Left renal cortex interstitium (tissue), 4 donors: ENCODE data around the gene EFS. TPM values are rescaled to one million over a fixed set of nuclear protein-coding genes. Genes with fewer than 3 reads are reported as not detected.
"Not testable (repeated sequence)": the region's sequence is repeated elsewhere in the genome, so short reads cannot be mapped to it uniquely, and the experiment has no call there.

Experiments
- DNase-seq, 4 donors: peaks; one replicate each; pipeline ENCODE4 v3.0.0-alpha.2; 2013; ENCODE audit warnings: low read depth in 4 of 4, low spot score in 2 of 4, missing footprints in 1 of 4
- polyA plus RNA-seq, 4 donors: library from polyadenylated mRNA; unstranded; fragments of 120-200 nt; gene quantifications; one replicate each; pipeline ENCODE4 v1.2.1, GENCODE V29; 2013; ENCODE audit not compliant: insufficient read length in 4 of 4

The EFS gene
- 10 to 100 TPM; 30.5 to 56.8 (median 48.6) TPM for polyA plus RNA-seq

GRCh38 chr14:23365036-23365731 is at the start of gene EFS:
EFS (minus strand) TSS chr14:23365172; CDS start chr14:23365025, 147 bp downstream.
- DNase-seq = peak in 2 of 4 donors; percentile 32 to 37

- no peak for DNase-seq
These were observed 49.3 kb upstream of the EFS start for GRCh38 chr14:23414254-23414653.

DNA sequence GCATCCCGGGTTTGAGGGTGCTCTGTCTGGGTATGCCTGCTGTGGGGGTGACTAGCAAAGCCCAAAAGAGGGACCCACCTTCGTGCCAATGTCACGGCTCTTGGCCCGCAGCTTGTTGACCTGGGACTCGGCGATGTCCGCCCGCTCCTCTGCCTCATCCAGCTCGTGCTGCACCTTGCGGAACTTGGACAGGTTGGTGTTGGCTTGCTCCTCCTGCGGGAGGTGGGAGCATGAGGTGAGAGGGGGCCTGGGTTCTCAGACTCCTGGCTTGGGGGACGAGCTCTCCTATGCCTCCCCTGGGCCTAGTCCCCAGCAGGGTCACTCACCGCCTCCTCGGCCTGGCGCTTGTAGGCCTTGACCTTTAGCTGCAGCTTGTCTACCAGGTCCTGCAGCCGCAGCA is 48.7 kb upstream of the EFS start:
- no peak for DNase-seq

GRCh38 chr14:23411563-23412525 is 46.9 kb upstream of the EFS start:
- DNase-seq = no peak

GRCh38 chr14:23409966-23410635 is 45.1 kb upstream of the EFS start:
- DNase-seq = no peak

GRCh38 chr14:23409475-23409874 is 44.5 kb upstream of the EFS start:
- DNase-seq = no peak

DNA sequence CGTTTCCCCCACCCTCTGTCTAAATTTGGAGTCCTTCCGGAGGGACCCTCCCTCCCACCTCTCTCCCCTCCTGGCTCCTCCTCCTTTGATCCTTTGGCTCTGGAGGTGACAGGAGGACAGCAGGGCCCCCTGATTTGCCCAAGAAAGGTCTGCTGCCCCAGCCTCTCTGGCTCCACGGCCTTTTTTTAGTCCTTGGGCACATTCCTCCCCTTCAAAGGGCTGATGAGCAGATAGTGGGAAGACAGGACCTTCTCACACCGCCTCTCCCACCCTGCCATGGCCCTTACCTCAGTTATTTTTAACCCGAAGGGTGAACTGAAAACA is 43.3 kb upstream of the EFS start:
- DNase-seq = no peak

DNA sequence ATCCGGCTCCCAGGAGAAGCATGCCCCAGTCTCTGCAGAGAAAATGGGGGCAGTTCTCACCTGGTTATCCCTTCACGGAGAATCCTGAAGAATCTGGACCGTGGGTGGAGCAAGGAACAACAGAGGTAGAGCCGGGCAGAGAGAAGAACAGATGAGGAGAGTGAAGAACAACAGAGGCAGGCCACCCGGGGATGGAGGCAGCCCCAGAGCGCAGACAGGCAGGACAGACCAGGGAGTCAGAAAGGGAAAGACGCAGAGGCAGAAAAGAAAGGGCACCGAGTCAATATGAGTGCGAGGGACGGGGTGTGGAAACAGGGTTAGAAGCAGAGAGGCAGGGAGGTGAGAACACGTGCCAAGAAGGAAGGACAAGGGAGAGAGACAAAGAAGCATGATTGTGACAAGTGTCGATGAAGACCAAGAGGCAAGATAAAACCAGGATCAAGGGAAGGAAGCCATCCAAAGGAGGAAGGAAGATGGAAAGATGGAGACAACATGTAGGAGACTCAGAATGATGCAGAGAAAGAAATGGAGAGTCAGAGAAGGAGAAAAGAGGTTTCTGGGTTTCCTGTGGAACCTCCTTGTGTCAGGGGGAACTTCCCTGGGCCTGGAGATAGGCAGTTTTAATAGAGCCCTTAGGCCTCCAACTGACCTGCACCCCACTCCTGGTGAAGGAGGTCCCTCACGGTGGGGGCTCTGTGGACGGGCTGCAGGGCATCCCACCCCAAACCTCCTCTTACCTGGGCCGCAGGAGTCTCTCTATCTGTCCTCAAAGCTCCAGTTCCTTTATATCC is 42.7 kb upstream of the EFS start, which contains the start of gene MYH6:
Gene MYH6 (minus strand): TSS at position 758 of the 791 bp plus-strand sequence. CDS start 1,050 bp downstream, outside the sequence.
- DNase-seq = no peak

DNA sequence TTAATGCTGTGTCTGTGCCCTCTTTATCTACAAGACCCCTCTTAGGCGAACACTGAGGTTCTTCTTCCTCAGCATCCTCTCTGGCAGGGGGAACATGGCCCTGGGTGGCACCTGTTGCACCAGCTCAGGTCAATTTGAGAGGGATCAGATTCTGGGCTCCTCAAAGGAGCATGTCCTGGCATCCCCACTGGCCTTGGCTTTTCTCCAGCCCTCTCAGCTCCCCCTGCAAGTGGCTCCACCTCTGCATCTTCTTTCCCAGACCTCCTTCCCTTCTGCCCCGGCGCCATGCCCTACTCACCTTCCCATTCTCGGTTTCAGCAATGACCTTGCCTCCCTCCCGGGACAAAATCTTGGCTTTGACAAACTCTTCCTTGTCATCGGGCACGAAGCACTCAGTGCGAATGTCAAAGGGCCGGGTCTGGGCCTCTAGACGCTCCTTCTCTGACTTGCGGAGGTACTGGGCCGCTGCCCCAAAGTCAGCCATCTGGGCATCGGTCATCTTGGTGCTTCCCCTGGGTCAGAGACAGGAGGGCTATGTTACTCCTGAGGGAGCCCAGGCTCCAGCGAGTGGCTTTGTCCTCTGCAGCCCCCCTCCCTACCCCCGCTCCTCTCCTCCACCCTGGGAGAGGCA is 41.9 kb upstream of the EFS start:
- DNase-seq = no peak

- DNase-seq = no peak
These were observed 41.3 kb upstream of the EFS start for GRCh38 chr14:23406244-23406643.

- no peak for DNase-seq
These were observed 40.6 kb upstream of the EFS start for GRCh38 chr14:23405516-23406025.

DNA sequence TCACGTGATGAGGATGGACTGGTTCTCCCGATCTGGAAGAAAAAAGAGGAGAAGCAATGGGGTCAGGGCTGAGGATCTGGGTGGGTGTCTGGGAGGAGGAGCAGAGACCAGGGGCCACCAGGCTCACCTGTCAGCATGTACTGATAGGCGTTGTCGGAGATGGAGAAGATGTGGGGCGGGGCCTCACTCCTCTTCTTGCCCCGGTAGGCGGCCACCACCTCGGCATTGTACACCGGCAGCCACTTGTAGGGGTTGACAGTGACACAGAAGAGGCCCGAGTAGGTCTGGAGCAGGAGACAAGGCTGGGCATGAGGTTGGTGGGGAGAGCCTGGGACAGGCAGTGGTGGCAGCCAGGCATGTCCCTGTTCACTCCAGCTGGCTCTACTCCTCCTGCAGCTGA is 40.1 kb upstream of the EFS start:
- no peak for DNase-seq

DNA sequence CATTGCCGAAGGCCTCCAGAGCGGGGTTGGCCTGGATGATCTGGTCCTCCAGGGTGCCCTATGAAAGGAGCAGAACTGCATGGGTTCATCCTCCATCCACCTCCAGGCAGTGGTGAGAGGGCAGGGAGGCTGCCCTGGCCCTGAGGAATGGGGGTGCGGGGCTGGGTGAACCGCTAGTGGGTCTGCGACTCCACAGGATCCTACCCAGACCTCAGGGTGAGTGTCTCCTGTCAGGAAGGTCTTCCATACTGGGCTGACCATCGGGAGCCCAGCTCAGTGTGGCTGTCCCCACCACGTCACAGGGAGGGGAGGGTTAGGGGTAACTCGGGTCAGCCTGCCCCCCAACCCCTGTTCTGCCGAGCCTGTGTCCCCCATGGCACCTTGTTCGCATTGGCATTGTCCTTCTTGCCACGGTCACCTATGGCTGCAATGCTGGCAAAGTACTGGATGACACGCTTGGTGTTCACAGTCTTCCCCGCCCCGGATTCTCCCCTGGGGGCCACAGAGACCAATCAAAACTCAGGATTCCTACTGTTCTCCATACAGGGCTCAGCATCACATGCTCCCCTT is 39.4 kb upstream of the EFS start:
- DNase-seq = no peak

GRCh38 chr14:23403908-23404307 is 38.9 kb upstream of the EFS start:
- DNase-seq = no peak

DNA sequence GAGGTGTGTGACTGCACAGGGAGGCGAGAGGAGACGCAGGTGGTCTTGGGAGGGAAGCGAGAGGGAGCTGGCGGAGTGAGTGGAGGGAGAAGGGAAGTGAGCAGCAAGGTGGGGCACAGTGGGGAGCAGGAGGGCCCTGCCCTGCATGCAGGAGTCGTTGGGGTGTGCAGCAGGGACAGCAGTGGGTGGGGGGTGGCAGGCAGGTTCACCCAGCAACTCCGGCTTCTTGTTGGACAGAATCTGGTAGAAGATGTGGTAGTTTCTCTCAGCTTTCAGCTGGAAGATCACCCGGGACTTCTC is 38.1 kb upstream of the EFS start:
- DNase-seq = no peak

- DNase-seq = no peak
These were observed 37.5 kb upstream of the EFS start for GRCh38 chr14:23402296-23403138.

- DNase-seq = no peak
These were observed 36.3 kb upstream of the EFS start for GRCh38 chr14:23401291-23401690.

GRCh38 chr14:23400496-23401149 is 35.7 kb upstream of the EFS start:
- DNase-seq = not testable (repeated sequence)
